HCT116 (cell line): ENCODE results near the gene PIK3CD. TPM values are rescaled to one million over a fixed set of nuclear protein-coding genes. Genes with fewer than 3 reads are reported as not detected.

ENCODE experiments used
- ATAC-seq: fragments of 200-7000 bp; cut with Tn5 transposase; 2 replicates; pipeline ENCODE4 v1.9.1; 2020; ENCODE audit warnings: mild to moderate bottlenecking, moderate library complexity
- BruUV-seq: library from RNA; stranded (reverse); fragments of 400-500 nt; replicated peaks from 2 replicates; lab custom pipeline; 2021; lab: Mats Ljungman, UMichigan
- CTCF ChIA-PET: fragments of 300-600 bp; sonication (Branson Sonifier 250); formaldehyde crosslinking; loops from one replicate; lab custom pipeline; 2021; ENCODE audit warnings: antibody characterized with exemption; lab: Charles Lee
- POLR2A ChIA-PET: fragments of 300-600, 350-600 bp; sonication (Branson Sonifier 250); formaldehyde crosslinking; loops from one replicate; lab custom pipeline; 2021; ENCODE audit warnings: antibody characterized with exemption; lab: Charles Lee
- RAD21 ChIA-PET, 2 experiments: fragments of 300-600 bp; sonication (Branson Sonifier 250); formaldehyde crosslinking; loops; one replicate each; lab custom pipeline; 2023; ENCODE audit warnings: low total read pairs in 2 of 2; ENCODE audit not compliant: uncharacterized antibody in 2 of 2, unreplicated experiment in 2 of 2, low non-redundant PET in 1 of 2; lab: Charles Lee
- DNase-seq: peaks from one replicate; pipeline ENCODE4 v3.0.0-alpha.2; 2010; ENCODE audit warnings: low read depth, low spot score
- H2AFZ ChIP-seq: fragments of 200-600 bp; shearing (Covaris generic), sonication (generic); 2 replicates; pipeline ENCODE4 v1.6.1; 2017; ENCODE audit warnings: low read depth, mixed run types, mixed read lengths, antibody characterized with exemption, low read length; ENCODE audit not compliant: poor library complexity, severe bottlenecking
- H3K27ac ChIP-seq: 2 replicates; pipeline ENCODE4 v1.5.1; 2012; ENCODE audit warnings: low read depth, low read length
- H3K27me3 ChIP-seq: fragments of 200-600 bp; sonication (generic); 2 replicates; pipeline ENCODE4 v1.6.1; 2016; ENCODE audit warnings: mixed run types, low read length, mixed read lengths; ENCODE audit not compliant: insufficient read depth
- H3K36me3 ChIP-seq, 2 experiments: fragments of 200-500 bp in 1 of 2; fragments of 200-600 bp in 1 of 2; sonication (Bioruptor generic) in 1 of 2; sonication (generic) in 1 of 2; 2 replicates each; pipeline versions ENCODE4 v1.5.1 to v1.6.1; 2014 to 2016; ENCODE audit warnings: low read length in 2 of 2, inconsistent platforms in 1 of 2, mixed read lengths in 1 of 2, mixed run types in 1 of 2; ENCODE audit not compliant: insufficient read depth in 2 of 2, control insufficient read depth in 1 of 2
- H3K4me1 ChIP-seq, 2 experiments: fragments of 200-600 bp in 1 of 2; sonication (generic) in 1 of 2; 2 replicates each; pipeline versions ENCODE4 v1.5.1 to v1.6.1; 2012 to 2017; ENCODE audit warnings: low read length in 2 of 2, inconsistent platforms in 1 of 2, mild to moderate bottlenecking in 1 of 2, mixed read lengths in 1 of 2, mixed run types in 1 of 2, moderate library complexity in 1 of 2; ENCODE audit not compliant: insufficient read depth in 2 of 2, control insufficient read depth in 1 of 2
- H3K4me2 ChIP-seq: fragments of 200-600 bp; sonication (generic); 2 replicates; pipeline ENCODE4 v1.6.1; 2017; ENCODE audit warnings: mixed run types, low read length, mixed read lengths
- H3K4me3 ChIP-seq, 2 experiments: fragments of 200-600 bp in 1 of 2; sonication (generic) in 1 of 2; replicated peaks in 1 of 2; 2 replicates each; pipeline ENCODE4 v1.5.1; 2011 to 2016; ENCODE audit warnings: low read length in 2 of 2, control low read depth in 1 of 2, low read depth in 1 of 2, mild to moderate bottlenecking in 1 of 2, mixed read lengths in 1 of 2, mixed run types in 1 of 2
- H3K79me2 ChIP-seq: fragments of 200-600 bp; sonication (generic); 2 replicates; pipeline ENCODE4 v1.6.1; 2017; ENCODE audit warnings: mild to moderate bottlenecking, mixed run types, low read length, moderate library complexity, mixed read lengths; ENCODE audit not compliant: insufficient read depth
- H3K9ac ChIP-seq: fragments of 200-600 bp; sonication (generic); 2 replicates; pipeline ENCODE4 v1.6.1; 2016; ENCODE audit warnings: low read length, mixed read lengths
- H3K9me2 ChIP-seq: fragments of 200-600 bp; sonication (generic), shearing (Covaris generic); 2 replicates; pipeline ENCODE4 v1.6.1; 2017; ENCODE audit warnings: mixed run types, mild to moderate bottlenecking, moderate library complexity; ENCODE audit not compliant: insufficient read depth
- H3K9me3 ChIP-seq, 2 experiments: fragments of 200-500 bp in 1 of 2; fragments of 200-600 bp in 1 of 2; sonication (Bioruptor generic) in 1 of 2; sonication (generic) in 1 of 2; 2 replicates each; pipeline ENCODE4 v1.6.1; 2014 to 2017; ENCODE audit warnings: low read length in 2 of 2, mixed read lengths in 2 of 2, inconsistent platforms in 1 of 2, low read depth in 1 of 2, mild to moderate bottlenecking in 1 of 2, mixed run types in 1 of 2, moderate library complexity in 1 of 2; ENCODE audit not compliant: control insufficient read depth in 1 of 2, insufficient read depth in 1 of 2
- H4K20me1 ChIP-seq: fragments of 200-600 bp; sonication (generic), shearing (Covaris generic); 2 replicates; pipeline ENCODE4 v1.6.1; 2017; ENCODE audit warnings: mixed run types, mild to moderate bottlenecking, moderate library complexity; ENCODE audit not compliant: insufficient read depth
- CBX3 ChIP-seq: IDR thresholded peaks from 2 replicates; pipeline ENCODE4 v1.6.1; 2012; ENCODE audit warnings: low read depth
- CEBPB ChIP-seq: IDR thresholded peaks from 2 replicates; pipeline ENCODE4 v1.6.1; 2012; ENCODE audit warnings: low read depth
- EGR1 ChIP-seq: IDR thresholded peaks from 2 replicates; pipeline ENCODE4 v1.6.1; 2012; ENCODE audit warnings: low read depth
- ELF1 ChIP-seq: IDR thresholded peaks from 2 replicates; pipeline ENCODE4 v1.6.1; 2012; ENCODE audit warnings: low read depth, borderline replicate concordance
- EZH2 ChIP-seq: fragments of 200-600 bp; sonication (generic); IDR thresholded peaks from 2 replicates; pipeline ENCODE4 v1.6.1; 2017; ENCODE audit warnings: antibody characterized with exemption, mixed run types
- EZH2phosphoT487 ChIP-seq: fragments of 200-600 bp; IDR thresholded peaks from 2 replicates; pipeline ENCODE4 v1.6.1; 2018; ENCODE audit warnings: antibody characterized with exemption, borderline replicate concordance
- FOSL1 ChIP-seq: IDR thresholded peaks from 2 replicates; pipeline ENCODE4 v1.6.1; 2012; ENCODE audit warnings: low read depth
- JUND ChIP-seq: IDR thresholded peaks from 2 replicates; pipeline ENCODE4 v1.6.1; 2012
- POLR2AphosphoS5 ChIP-seq: IDR thresholded peaks from 2 replicates; pipeline ENCODE4 v1.6.1; 2011; ENCODE audit warnings: mild to moderate bottlenecking, low read depth, low read length, moderate library complexity
- SIN3A ChIP-seq: IDR thresholded peaks from 2 replicates; pipeline ENCODE4 v1.6.1; 2012; ENCODE audit warnings: low read depth
- YY1 ChIP-seq: IDR thresholded peaks from 2 replicates; pipeline ENCODE4 v1.6.1; 2011; ENCODE audit warnings: low read length, low read depth, moderate library complexity, mild to moderate bottlenecking; ENCODE audit not compliant: insufficient replicate concordance; ENCODE audit errors: extremely low read depth
- ZFX ChIP-seq: fragments of 450-650 bp; IDR thresholded peaks from 2 replicates; pipeline ENCODE4 v1.6.1; 2017
- ZNF274 ChIP-seq: fragments of 200-500 bp; sonication (Bioruptor generic); IDR thresholded peaks from 2 replicates; pipeline ENCODE4 v1.6.1; 2014; ENCODE audit warnings: mild to moderate bottlenecking, low read depth, low read length, inconsistent platforms
- intact Hi-C: fragments of 100-400 bp; cut with micrococcal nuclease; formaldehyde crosslinking; loops from 2 replicates; pipeline ENCODE4 v1.10.0; 2022
- total RNA-seq: library from RNA; stranded (reverse); gene quantifications from one replicate; pipeline ENCODE4 v1.2.1, GENCODE V29; 2021; ENCODE audit not compliant: unreplicated experiment
- TF ChIP-seq, protein P1 (sequence below): IDR thresholded peaks from 2 replicates; pipeline ENCODE4 v1.6.1; 2012
- TF ChIP-seq, protein P2 (sequence below): IDR thresholded peaks from 2 replicates; pipeline ENCODE4 v1.6.1; 2012
- TF ChIP-seq, protein P3 (sequence below): IDR thresholded peaks from 2 replicates; pipeline ENCODE4 v1.6.1; 2011; ENCODE audit warnings: mild to moderate bottlenecking, low read length, moderate library complexity; ENCODE audit not compliant: insufficient replicate concordance; ENCODE audit errors: extremely low read depth
- TF ChIP-seq, protein P4 (sequence below), 3 experiments: fragments of 200-600 bp in 1 of 3; sonication (generic) in 1 of 3; IDR thresholded peaks in 2 of 3; conservative IDR thresholded peaks in 1 of 3; 2 replicates each; pipeline ENCODE4 v1.5.1; 2012 to 2017; ENCODE audit warnings: low read depth in 2 of 3, low read length in 2 of 3, antibody characterized with exemption in 1 of 3, borderline replicate concordance in 1 of 3, control low read depth in 1 of 3, mild to moderate bottlenecking in 1 of 3, mixed read lengths in 1 of 3, mixed run types in 1 of 3, moderate library complexity in 1 of 3; ENCODE audit not compliant: insufficient read depth in 1 of 3

Gene PIK3CD
- total RNA-seq, 1 experiment from 2014 or later, result 9.2 TPM

DNA sequence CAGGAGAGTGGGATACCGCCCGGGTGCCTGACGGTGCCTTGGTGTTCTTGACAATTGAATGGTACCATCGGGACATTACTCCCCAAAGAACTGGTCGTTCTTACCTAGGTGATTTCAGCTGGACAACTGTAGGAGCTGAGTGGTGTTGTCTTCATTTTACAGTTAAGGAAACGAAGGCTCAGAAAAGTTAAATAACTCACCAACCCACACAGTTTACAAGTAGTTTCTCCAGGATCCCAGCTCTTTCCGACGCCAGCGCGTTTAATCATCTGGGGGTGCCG, 1.6 kb downstream of the PIK3CD start:
- Histone ChIP-seq H3K9me2 (no peaks in the 10 kb centered on the region), H3K9me3 (no peaks in the 10 kb centered on the region), H3K36me3 (no peaks in the 10 kb centered on the region), H3K27me3 (no peaks in the 10 kb centered on the region), H3K4me3 (no peak overlapping the region), H2AFZ (no peak overlapping the region), H3K9ac (no peak overlapping the region), H3K79me2 (no peaks in the 10 kb centered on the region), H3K4me2 (no peak overlapping the region), H3K27ac (no peak overlapping the region), H3K4me1 (peaks cover 4 to 11% of the 10 kb centered on the region in 2 experiments; a peak in 3 of 4 replicates), H4K20me1 (no peaks in the 10 kb centered on the region)
- no TSS peak for BruUV-seq
- ChIA-PET POLR2A (interaction anchor here (0.7 kb wide), 1 partner anchor 28 kb away, joined by 4 read pairs; no protein-coding TSS in a partner anchor), RAD21 (no interaction called here), CTCF (no interaction called here)
- intact Hi-C loops, result no loop called here
- ATAC-seq (no peak), DNase-seq (no peak)
- no peak for TF ChIP-seq CEBPB
- TF ChIP-seq, protein P1, sequence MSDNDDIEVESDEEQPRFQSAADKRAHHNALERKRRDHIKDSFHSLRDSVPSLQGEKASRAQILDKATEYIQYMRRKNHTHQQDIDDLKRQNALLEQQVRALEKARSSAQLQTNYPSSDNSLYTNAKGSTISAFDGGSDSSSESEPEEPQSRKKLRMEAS, result no peak

DNA sequence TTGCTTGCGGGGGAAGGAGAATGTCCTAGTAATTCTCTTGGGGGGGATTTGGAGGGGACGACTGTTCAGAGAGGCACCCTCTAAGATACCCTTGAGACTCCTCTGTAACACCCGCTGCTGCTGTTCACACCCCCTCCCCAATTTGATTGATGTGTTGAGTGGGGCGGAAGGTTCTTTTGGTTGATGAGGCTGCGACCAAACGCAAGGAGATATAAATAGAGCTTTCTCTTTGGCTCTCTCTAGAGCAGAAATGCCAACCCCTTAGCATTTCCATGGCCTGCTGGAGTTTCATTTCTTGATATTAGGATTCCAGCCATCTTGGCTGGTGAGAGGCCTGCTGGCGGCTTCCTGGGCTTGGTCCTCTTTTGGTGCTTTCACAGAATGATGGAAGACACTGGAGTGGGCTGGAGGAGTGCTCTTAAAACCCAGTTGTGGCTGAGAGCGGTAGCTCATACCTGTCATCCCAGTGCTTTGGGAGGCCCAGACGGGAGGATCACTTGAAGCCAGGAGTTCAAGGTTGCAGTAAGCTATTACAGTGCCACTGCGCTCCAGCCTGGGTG, 2.0 kb downstream of the PIK3CD start:
- Histone ChIP-seq H3K9ac (no peak overlapping the region), H3K4me2 (no peak overlapping the region), H3K27me3 (no peaks in the 10 kb centered on the region), H3K79me2 (no peaks in the 10 kb centered on the region), H3K4me3 (no peak overlapping the region), H4K20me1 (no peaks in the 10 kb centered on the region), H3K27ac (no peak overlapping the region), H3K4me1 (peaks cover 4 to 11% of the 10 kb centered on the region in 2 experiments; a peak in 3 of 4 replicates), H2AFZ (no peak overlapping the region), H3K9me3 (no peaks in the 10 kb centered on the region), H3K36me3 (no peaks in the 10 kb centered on the region), H3K9me2 (no peaks in the 10 kb centered on the region)
- ChIA-PET CTCF (no interaction called here), RAD21 (no interaction called here), POLR2A (interaction anchor here (0.7 kb wide), 1 partner anchor 28 kb away, joined by 4 read pairs; no protein-coding TSS in a partner anchor)
- intact Hi-C loops, result no loop called here
- ATAC-seq (no peak), DNase-seq (no peak)
- BruUV-seq, result no TSS peak
- TF ChIP-seq, protein P1, result no peak
- TF ChIP-seq CBX3, result no peak
- no peak for TF ChIP-seq POLR2AphosphoS5
- TF ChIP-seq JUND, result no peak
- TF ChIP-seq, protein P2, sequence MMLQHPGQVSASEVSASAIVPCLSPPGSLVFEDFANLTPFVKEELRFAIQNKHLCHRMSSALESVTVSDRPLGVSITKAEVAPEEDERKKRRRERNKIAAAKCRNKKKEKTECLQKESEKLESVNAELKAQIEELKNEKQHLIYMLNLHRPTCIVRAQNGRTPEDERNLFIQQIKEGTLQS, result no peak
- TF ChIP-seq ZNF274, result no peak
- TF ChIP-seq, protein P3, sequence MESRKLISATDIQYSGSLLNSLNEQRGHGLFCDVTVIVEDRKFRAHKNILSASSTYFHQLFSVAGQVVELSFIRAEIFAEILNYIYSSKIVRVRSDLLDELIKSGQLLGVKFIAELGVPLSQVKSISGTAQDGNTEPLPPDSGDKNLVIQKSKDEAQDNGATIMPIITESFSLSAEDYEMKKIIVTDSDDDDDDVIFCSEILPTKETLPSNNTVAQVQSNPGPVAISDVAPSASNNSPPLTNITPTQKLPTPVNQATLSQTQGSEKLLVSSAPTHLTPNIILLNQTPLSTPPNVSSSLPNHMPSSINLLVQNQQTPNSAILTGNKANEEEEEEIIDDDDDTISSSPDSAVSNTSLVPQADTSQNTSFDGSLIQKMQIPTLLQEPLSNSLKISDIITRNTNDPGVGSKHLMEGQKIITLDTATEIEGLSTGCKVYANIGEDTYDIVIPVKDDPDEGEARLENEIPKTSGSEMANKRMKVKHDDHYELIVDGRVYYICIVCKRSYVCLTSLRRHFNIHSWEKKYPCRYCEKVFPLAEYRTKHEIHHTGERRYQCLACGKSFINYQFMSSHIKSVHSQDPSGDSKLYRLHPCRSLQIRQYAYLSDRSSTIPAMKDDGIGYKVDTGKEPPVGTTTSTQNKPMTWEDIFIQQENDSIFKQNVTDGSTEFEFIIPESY, result no peak
- TF ChIP-seq EZH2phosphoT487, result no peak
- TF ChIP-seq ZFX, result no peak
- TF ChIP-seq SIN3A, result no peak
- TF ChIP-seq CEBPB, result no peak
- no peak for TF ChIP-seq FOSL1
- TF ChIP-seq ELF1, result no peak
- TF ChIP-seq, protein P4, sequence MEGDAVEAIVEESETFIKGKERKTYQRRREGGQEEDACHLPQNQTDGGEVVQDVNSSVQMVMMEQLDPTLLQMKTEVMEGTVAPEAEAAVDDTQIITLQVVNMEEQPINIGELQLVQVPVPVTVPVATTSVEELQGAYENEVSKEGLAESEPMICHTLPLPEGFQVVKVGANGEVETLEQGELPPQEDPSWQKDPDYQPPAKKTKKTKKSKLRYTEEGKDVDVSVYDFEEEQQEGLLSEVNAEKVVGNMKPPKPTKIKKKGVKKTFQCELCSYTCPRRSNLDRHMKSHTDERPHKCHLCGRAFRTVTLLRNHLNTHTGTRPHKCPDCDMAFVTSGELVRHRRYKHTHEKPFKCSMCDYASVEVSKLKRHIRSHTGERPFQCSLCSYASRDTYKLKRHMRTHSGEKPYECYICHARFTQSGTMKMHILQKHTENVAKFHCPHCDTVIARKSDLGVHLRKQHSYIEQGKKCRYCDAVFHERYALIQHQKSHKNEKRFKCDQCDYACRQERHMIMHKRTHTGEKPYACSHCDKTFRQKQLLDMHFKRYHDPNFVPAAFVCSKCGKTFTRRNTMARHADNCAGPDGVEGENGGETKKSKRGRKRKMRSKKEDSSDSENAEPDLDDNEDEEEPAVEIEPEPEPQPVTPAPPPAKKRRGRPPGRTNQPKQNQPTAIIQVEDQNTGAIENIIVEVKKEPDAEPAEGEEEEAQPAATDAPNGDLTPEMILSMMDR (IDR thresholded peaks at IDR 0.05 in 2 of 3, conservative IDR thresholded peaks at IDR 0.05 in 1 of 3; ENCODE audit: borderline replicate concordance in 1 of 3, insufficient read depth in 1 of 3, low read depth in 2 of 3, low read length in 2 of 3), result no peak
- no peak for TF ChIP-seq EZH2
- TF ChIP-seq EGR1, result no peak
- TF ChIP-seq YY1, result no peak
